GM12891 (cell line): ENCODE data around the gene FGF21.

Source experiments
- POLR2A ChIP-seq: IDR thresholded peaks from 2 replicates; pipeline ENCODE4 v1.6.1; 2011; ENCODE audit warnings: low read depth, low read length, control low read depth
- POLR2AphosphoS5 ChIP-seq: IDR thresholded peaks from 2 replicates; pipeline ENCODE4 v1.6.1; 2011; ENCODE audit warnings: low read depth, low read length, control low read depth
- POU2F2 ChIP-seq: IDR thresholded peaks from 2 replicates; pipeline ENCODE4 v1.6.1; 2011; ENCODE audit warnings: low read depth, mild to moderate bottlenecking, control low read depth, low read length, moderate library complexity
- SPI1 ChIP-seq: IDR thresholded peaks from 2 replicates; pipeline ENCODE4 v1.6.1; 2011; ENCODE audit warnings: low read depth, low read length, control low read depth
- TAF1 ChIP-seq: IDR thresholded peaks from 2 replicates; pipeline ENCODE4 v1.6.1; 2011; ENCODE audit warnings: low read depth, low read length, control low read depth

DNA sequence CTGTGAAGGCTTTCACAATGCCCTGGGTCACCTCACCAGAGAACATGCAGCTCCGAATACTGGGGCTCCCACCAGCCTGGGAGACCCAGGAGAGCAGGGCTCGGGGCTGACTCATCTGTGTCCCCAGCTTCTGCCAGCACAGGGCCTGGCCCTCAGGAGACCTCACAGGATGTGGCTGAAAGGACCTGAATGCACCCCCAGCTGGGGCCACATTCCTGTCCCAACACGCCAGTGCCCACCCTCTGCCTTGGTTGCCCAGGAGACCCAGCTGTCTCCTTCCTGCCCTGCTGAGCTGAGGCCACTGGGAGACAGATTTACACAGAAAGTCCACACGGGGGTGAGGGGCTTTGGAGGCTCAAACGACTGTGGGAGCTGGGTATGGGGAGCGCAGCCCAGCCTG, 43.6 kb downstream of the FGF21 start:
- TF ChIP-seq POLR2A (no peak), POLR2AphosphoS5 (no peak), SPI1 (no peak), TAF1 (no peak), POU2F2 (no peak)
